Psoas muscle (tissue), 8 donors: ENCODE measurements around the gene TELO2. TPM values are rescaled to one million over a fixed set of nuclear protein-coding genes. Genes with fewer than 3 reads are reported as not detected.
A peak's percentile ranks its signal among the peaks of the same experiment; 100 is the strongest.

ENCODE experiments used
- ATAC-seq, 4 donors: fragments of 200-7000 bp; cut with Tn5 transposase; one replicate each; pipeline ENCODE4 v1.9.1; 2020; ENCODE audit warnings: moderate library complexity in 3 of 4, mild to moderate bottlenecking in 2 of 4
- DNase-seq, 2 donors: peaks; one replicate each; pipeline ENCODE4 v3.0.0-alpha.2; 2020
- H3K27ac ChIP-seq: fragments of 200-600 bp; one replicate; pipeline ENCODE4 v1.8.0; 2022
- H3K27me3 ChIP-seq, 3 donors: fragments of 200-600 bp in 1 of 3; one replicate each; pipeline versions ENCODE4 v1.6.1 to v1.8.0; 2013 to 2022; ENCODE audit warnings: low read length in 2 of 3, mild to moderate bottlenecking in 2 of 3, moderate library complexity in 1 of 3; ENCODE audit not compliant: insufficient read depth in 3 of 3
- H3K36me3 ChIP-seq, 2 donors: fragments of 200-600 bp in 1 of 2; one replicate each; pipeline versions ENCODE4 v1.6.1 to v1.8.0; 2013 to 2022; ENCODE audit warnings: low read depth in 1 of 2, mild to moderate bottlenecking in 1 of 2, moderate library complexity in 1 of 2; ENCODE audit not compliant: insufficient read depth in 1 of 2
- H3K4me1 ChIP-seq: fragments of 200-600 bp; one replicate; pipeline ENCODE4 v1.8.0; 2022
- H3K4me3 ChIP-seq: fragments of 200-600 bp; one replicate; pipeline ENCODE4 v1.8.0; 2022; ENCODE audit warnings: mild to moderate bottlenecking
- H3K9me3 ChIP-seq: fragments of 200-600 bp; one replicate; pipeline ENCODE4 v1.8.0; 2022
- CTCF ChIP-seq: fragments of 200-600 bp; IDR thresholded peaks from one replicate; pipeline ENCODE4 v1.8.0; 2022; ENCODE audit warnings: antibody characterized with exemption
- WGBS, 3 donors: extraction: QIAGEN DNeasy Blood & Tissue Kit; methylation state at CpG; one replicate each; pipeline versions ENCODE4 v1.1.6 to v1.1.7; 2013; 5-methylcytosine and 5-hydroxymethylcytosine counted together
- intact Hi-C, 2 donors: fragments of 100-400 bp; cut with DNase I; formaldehyde crosslinking; loops; one replicate each; pipeline versions ENCODE4 v1.11.0 to v1.14.2; 2022
- polyA plus RNA-seq, 3 donors: library from polyadenylated mRNA; stranded (reverse); fragments of 200-250 nt; gene quantifications; one replicate each; pipeline ENCODE4 v1.2.3, GENCODE V29; 2013
- total RNA-seq, 4 donors: library from RNA; stranded (reverse); fragmentation: NEBNext Ultra II Directional in 2 of 4; extraction: Animal tissue kit (Norgen Biotek cat#: 25700) in 2 of 4; gene quantifications; one replicate each; pipeline versions ENCODE4 v1.2.1 to v1.2.4, GENCODE V29; 2021 to 2023
- donor health status: healthy with polysubstance abuse.
- donor health status: DM: no; HTN: no; CAD: no; lungs with moderate emphysema.
- donor health status: Bipolar disorder and iron deficiency.
- donor health status: healthy.
- donor health status: DM: yes; HTN: yes; CAD: no.
- donor health status: DM: no; HTN: no; CAD: no.
- donor health status: DM: no; HTN: no; CAD: no.
- donor health status: DM: yes; HTN: yes; CAD: no.

The TELO2 gene
- total and polyA plus RNA-seq, 7 donors, result 11.6 to 23.8 (median 17.4) TPM

GRCh38 chr16:1499756-1500464 lies 6.8 kb downstream of the TELO2 start:
- DNase-seq (peak in 1 of 2 donors; percentile 47), ATAC-seq (no peak)
- Histone ChIP-seq H3K27ac (no peak overlapping the region), H3K4me3 (no peak overlapping the region), H3K4me1 (peaks cover 4% of the 10 kb centered on the region), H3K9me3 (no peaks in the 10 kb centered on the region), H3K27me3 (no peaks in the 10 kb centered on the region), H3K36me3 (peaks cover 7 to 94% of the 10 kb centered on the region in 2 donors)
- intact Hi-C loops, result loop anchor here in 1 of 2 donors (5.0 kb wide), 1 partner anchor 62 kb away; no protein-coding TSS in a partner anchor
- WGBS, 3 donors, result 90 to 98% (median 92%) methylated on average over 34 to 36 of the region's 36 CpGs
- no peak for TF ChIP-seq CTCF

GRCh38 chr16:1500465-1501150 lies 7.4 kb downstream of the TELO2 start:
- TF ChIP-seq CTCF, result no peak
- intact Hi-C loops, result no loop called here
- Histone ChIP-seq H3K4me3 (no peak overlapping the region), H3K27me3 (no peaks in the 10 kb centered on the region), H3K36me3 (peaks cover 7 to 93% of the 10 kb centered on the region in 2 donors), H3K27ac (no peak overlapping the region), H3K4me1 (no peaks in the 10 kb centered on the region), H3K9me3 (no peaks in the 10 kb centered on the region)
- 93 to 94% (median 94%) methylated on average over 42 to 44 of the region's 44 CpGs for WGBS, 3 donors
- ATAC-seq (no peak), DNase-seq (peak in 1 of 2 donors; percentile 28)

GRCh38 chr16:1501630-1502029 lies 8.5 kb downstream of the TELO2 start:
- Histone ChIP-seq H3K4me1 (no peaks in the 10 kb centered on the region), H3K4me3 (no peak overlapping the region), H3K27me3 (no peaks in the 10 kb centered on the region), H3K9me3 (no peaks in the 10 kb centered on the region), H3K36me3 (peaks cover 7 to 93% of the 10 kb centered on the region in 2 donors), H3K27ac (no peak overlapping the region)
- intact Hi-C loops, result no loop called here
- WGBS, 3 donors, result 95 to 96% (median 95%) methylated on average over 23 of the region's 23 CpGs
- DNase-seq (no peak), ATAC-seq (no peak)
- no peak for TF ChIP-seq CTCF

- 95 to 97% (median 96%) methylated on average over 35 to 42 of the region's 42 CpGs for WGBS, 3 donors
- peaks cover 7 to 93% of the 10 kb centered on the region in 2 donors for H3K36me3 ChIP-seq
- no peak for TF ChIP-seq CTCF
These were observed 9.2 kb downstream of the TELO2 start for GRCh38 chr16:1502092-1503004.

More at GRCh38 chr16:1502092-1503004, 9.2 kb downstream of the TELO2 start:
- ATAC-seq (no peak), DNase-seq (peak in 1 of 2 donors; percentile 10)
- Histone ChIP-seq H3K9me3 (no peaks in the 10 kb centered on the region), H3K4me3 (no peak overlapping the region), H3K4me1 (no peaks in the 10 kb centered on the region), H3K27me3 (no peaks in the 10 kb centered on the region), H3K27ac (no peak overlapping the region)
- intact Hi-C loops, result no loop called here
